Body of pancreas (tissue), 4 donors: ENCODE results near the gene DLGAP1. TPM values are rescaled to one million over a fixed set of nuclear protein-coding genes. Genes with fewer than 3 reads are reported as not detected.

Source experiments
- ATAC-seq: fragments of 150-250 bp; one replicate; pipeline ENCODE4 v1.9.1; 2016
- DNase-seq, 4 donors: peaks; one replicate each; pipeline ENCODE4 v3.0.0-alpha.2; 2019
- H3K27ac ChIP-seq, 4 donors: fragments of 200-600 bp; sonication (generic); 1 replicate in 3 of 4; 2 replicates in 1 of 4; pipeline versions ENCODE4 v1.5.1 to v1.6.1; 2016 to 2019; ENCODE audit warnings: mild to moderate bottlenecking in 1 of 4, mixed read lengths in 1 of 4, moderate library complexity in 1 of 4
- H3K27me3 ChIP-seq, 2 donors: fragments of 200-600 bp; sonication (generic); one replicate each; pipeline ENCODE4 v1.6.0; 2016; ENCODE audit warnings: mild to moderate bottlenecking in 1 of 2
- H3K36me3 ChIP-seq, 2 donors: fragments of 200-600 bp; sonication (generic); replicated peaks in 1 of 2; 2 replicates each; pipeline ENCODE4 v1.5.1; 2016; ENCODE audit warnings: low read depth in 2 of 2; ENCODE audit not compliant: insufficient read depth in 1 of 2
- H3K4me1 ChIP-seq: fragments of 200-600 bp; sonication (generic); one replicate; pipeline ENCODE4 v1.6.0; 2016
- H3K4me3 ChIP-seq, 2 donors: fragments of 200-600 bp; sonication (generic); 1 replicate in 1 of 2; 2 replicates in 1 of 2; pipeline ENCODE4 v1.5.1; 2016 to 2019
- H3K9me3 ChIP-seq, 3 donors: fragments of 200-600 bp; sonication (generic); 1 replicate in 2 of 3; 2 replicates in 1 of 3; pipeline ENCODE4 v1.5.1; 2016
- POLR2A ChIP-seq, 3 donors: fragments of 450-650 bp; IDR thresholded peaks; one replicate each; pipeline ENCODE4 v1.6.1; 2016; ENCODE audit warnings: antibody characterized with exemption in 3 of 3, mild to moderate bottlenecking in 2 of 3
- WGBS, 2 donors: methylation state at CpG; one replicate each; pipeline ENCODE4 v1.1.5; 2017; 5-methylcytosine and 5-hydroxymethylcytosine counted together
- intact Hi-C: fragments of 100-400 bp; cut with DNase I; formaldehyde crosslinking; loops from one replicate; pipeline ENCODE4 v1.15.1; 2023
- total RNA-seq, 2 donors: library from RNA; depleted of rRNA; stranded (reverse); fragments of >200 nt; gene quantifications; one replicate each; pipeline ENCODE4 v1.1.0, GENCODE V29; 2016
- TF ChIP-seq, protein P1 (sequence below), 7 experiments: fragments of 450-650 bp in 4 of 7; fragments of 200-600 bp in 3 of 7; sonication (generic) in 3 of 7; IDR thresholded peaks; one replicate each; pipeline ENCODE4 v1.5.1; 2016 to 2019; ENCODE audit warnings: antibody characterized with exemption in 7 of 7

Gene DLGAP1
- total RNA-seq, 2 donors from 2014 or later, result 0.52 to 7.9 TPM

DNA sequence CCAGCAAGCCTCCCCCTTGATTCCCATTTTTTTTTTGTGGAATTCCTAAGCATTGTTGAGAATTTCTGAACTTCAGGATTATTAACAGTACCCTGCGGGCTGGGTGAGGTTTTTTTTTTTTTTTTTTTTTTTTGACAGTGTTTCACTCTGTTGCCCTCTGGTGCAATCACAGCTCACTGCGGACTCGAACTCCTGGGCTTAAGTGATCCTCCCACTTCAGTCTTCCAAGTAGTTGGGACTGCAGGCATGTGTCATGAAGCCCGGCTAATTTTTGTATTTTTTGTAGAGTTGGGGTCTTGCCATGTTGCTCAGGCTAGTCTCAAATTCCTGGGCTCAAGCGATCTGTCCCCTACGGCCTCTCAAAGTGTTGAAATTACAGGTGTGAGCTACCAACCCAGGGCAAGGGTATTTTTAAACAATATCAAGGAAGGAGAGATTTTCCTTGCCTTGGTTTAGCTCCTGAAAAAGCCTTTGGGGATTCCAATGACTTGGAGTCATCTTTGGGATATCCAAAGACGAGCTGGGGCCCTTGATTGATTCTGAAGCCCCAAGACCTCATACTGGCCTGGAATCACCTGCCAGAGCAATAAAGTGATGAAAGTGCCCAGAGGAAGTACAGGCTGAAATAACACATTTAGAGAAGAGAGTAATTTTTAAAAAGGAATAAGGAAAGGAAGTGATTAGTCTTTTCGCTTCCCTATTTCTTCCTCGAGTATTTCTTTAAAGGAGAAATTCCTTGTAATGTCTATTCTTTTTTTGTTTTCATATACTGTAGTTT lies 764.9 kb downstream of the DLGAP1 start:
- no peak for DNase-seq
- Histone ChIP-seq H3K27me3 (no peaks in the 10 kb centered on the region), H3K4me3 (no peak overlapping the region), H3K27ac (no peak overlapping the region), H3K9me3 (no peaks in the 10 kb centered on the region), H3K36me3 (no peaks in the 10 kb centered on the region), H3K4me1 (peaks cover 3% of the 10 kb centered on the region)
- intact Hi-C loops, result no loop called here
- no peak for ATAC-seq
- WGBS, 2 donors, result 81 to 85% methylated on average over 9 of the region's 9 CpGs
- TF ChIP-seq POLR2A (IDR thresholded peaks at IDR 0.05), result no peak
- TF ChIP-seq, protein P1, sequence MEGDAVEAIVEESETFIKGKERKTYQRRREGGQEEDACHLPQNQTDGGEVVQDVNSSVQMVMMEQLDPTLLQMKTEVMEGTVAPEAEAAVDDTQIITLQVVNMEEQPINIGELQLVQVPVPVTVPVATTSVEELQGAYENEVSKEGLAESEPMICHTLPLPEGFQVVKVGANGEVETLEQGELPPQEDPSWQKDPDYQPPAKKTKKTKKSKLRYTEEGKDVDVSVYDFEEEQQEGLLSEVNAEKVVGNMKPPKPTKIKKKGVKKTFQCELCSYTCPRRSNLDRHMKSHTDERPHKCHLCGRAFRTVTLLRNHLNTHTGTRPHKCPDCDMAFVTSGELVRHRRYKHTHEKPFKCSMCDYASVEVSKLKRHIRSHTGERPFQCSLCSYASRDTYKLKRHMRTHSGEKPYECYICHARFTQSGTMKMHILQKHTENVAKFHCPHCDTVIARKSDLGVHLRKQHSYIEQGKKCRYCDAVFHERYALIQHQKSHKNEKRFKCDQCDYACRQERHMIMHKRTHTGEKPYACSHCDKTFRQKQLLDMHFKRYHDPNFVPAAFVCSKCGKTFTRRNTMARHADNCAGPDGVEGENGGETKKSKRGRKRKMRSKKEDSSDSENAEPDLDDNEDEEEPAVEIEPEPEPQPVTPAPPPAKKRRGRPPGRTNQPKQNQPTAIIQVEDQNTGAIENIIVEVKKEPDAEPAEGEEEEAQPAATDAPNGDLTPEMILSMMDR (IDR thresholded peaks at IDR 0.05), result no peak

DNA sequence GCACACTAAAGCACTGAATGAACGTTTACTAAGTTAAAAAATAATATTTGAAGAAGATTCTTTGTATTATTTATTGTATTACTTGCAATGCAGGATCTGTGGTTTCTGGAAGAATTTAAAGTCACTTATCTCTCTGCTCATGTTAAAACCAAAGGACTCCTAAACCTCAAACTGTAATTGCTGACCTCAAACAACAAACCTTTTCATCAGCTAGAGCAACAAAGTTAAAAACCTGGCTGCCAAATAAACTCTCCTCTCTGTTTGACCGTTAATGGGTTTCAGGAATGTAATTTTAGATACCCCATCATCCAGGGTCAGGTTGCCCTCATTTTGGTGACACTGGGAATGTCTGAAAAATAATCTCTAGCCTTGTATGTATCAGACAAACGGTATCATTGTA lies 766.0 kb downstream of the DLGAP1 start:
- H3K4me1 ChIP-seq, result peaks cover 3% of the 10 kb centered on the region
- H3K36me3 ChIP-seq, result no peaks in the 10 kb centered on the region
- no peak for TF ChIP-seq POLR2A (IDR thresholded peaks at IDR 0.05)
- TF ChIP-seq, protein P1 (IDR thresholded peaks at IDR 0.05), result no peak
- intact Hi-C loops, result no loop called here
- no peaks in the 10 kb centered on the region for H3K27me3 ChIP-seq
- ATAC-seq (no peak), DNase-seq (no peak)
- WGBS, 2 donors, result 27 to 28% methylated on average over 3 of the region's 3 CpGs
- no peak overlapping the region for H3K27ac ChIP-seq
- H3K4me3 ChIP-seq, result no peak overlapping the region
- no peaks in the 10 kb centered on the region for H3K9me3 ChIP-seq

DNA sequence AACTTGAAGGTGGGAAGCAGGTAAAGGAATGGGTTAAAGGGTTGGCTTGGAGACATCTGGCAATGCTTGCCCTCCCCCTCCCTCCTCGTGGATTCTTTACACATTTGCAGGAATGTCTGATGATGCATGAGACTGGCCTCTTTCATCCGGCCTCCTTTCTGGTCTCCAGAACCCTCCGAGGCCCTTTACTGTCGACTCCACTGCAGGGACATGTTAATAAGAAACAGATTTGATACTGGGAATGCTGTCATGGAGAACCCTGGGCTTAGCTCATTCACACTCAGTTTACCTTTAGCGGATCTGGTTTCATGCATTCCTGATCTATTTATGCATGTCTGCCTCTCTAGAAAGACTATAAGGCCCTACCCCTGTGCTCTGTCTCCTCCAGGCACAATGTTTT lies 766.4 kb downstream of the DLGAP1 start:
- TF ChIP-seq, protein P1 (IDR thresholded peaks at IDR 0.05), result no peak
- TF ChIP-seq POLR2A (IDR thresholded peaks at IDR 0.05), result no peak
- Histone ChIP-seq H3K27ac (no peak overlapping the region), H3K4me1 (peaks cover 3% of the 10 kb centered on the region), H3K4me3 (no peak overlapping the region), H3K9me3 (no peaks in the 10 kb centered on the region), H3K36me3 (no peaks in the 10 kb centered on the region), H3K27me3 (no peaks in the 10 kb centered on the region)
- no peak for ATAC-seq
- intact Hi-C loops, result no loop called here
- DNase-seq, result no peak
- WGBS, 2 donors, result 39 to 44% methylated on average over 5 of the region's 5 CpGs

DNA sequence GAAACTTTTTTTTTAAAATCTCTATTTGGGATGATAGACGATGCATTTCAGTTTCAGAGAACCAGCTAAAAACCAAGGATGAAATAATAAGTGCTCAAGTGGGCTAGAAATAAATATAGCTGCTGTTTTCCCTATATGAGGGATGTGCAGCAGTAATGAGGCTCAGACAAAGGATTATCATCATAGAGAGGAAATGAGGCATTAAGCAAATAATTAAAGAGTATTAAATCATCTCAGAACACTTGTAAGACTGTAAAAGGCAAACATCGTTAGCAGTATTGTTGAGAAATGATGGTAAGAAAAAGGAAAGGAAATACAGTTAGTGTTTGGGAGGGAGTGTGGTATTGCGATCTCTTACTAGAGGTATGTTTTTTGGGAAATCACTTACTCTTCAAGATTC lies 771.6 kb downstream of the DLGAP1 start:
- Histone ChIP-seq H3K27me3 (no peaks in the 10 kb centered on the region), H3K36me3 (no peaks in the 10 kb centered on the region), H3K9me3 (no peaks in the 10 kb centered on the region), H3K4me3 (no peak overlapping the region), H3K27ac (no peak overlapping the region), H3K4me1 (no peaks in the 10 kb centered on the region)
- no peak for TF ChIP-seq POLR2A (IDR thresholded peaks at IDR 0.05)
- TF ChIP-seq, protein P1 (IDR thresholded peaks at IDR 0.05), result no peak
- no peak for ATAC-seq
- WGBS, 2 donors, result 60 to 71% methylated on average over 3 of the region's 3 CpGs
- DNase-seq, result no peak
- intact Hi-C loops, result no loop called here

DNA sequence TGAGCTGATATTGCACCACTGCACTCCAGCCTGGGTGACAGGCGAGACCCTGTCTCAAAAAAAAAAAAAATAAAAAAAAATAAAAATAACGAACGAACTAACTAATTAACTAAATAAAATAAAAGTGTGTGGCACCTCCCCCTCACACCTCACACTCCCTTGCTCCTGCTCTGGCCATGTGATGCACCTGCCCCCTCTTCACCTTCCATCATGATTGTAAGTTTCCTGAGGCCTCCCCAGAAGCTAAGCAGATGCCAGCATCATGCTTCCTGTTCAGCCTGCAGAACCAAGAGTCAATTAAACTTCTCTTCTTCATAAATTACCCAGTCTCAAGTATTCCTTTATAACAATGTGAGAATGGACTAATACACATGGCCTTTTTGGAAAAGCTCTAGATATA lies 773.0 kb downstream of the DLGAP1 start:
- no peak for TF ChIP-seq POLR2A (IDR thresholded peaks at IDR 0.05)
- TF ChIP-seq, protein P1 (IDR thresholded peaks at IDR 0.05), result no peak
- DNase-seq (no peak), ATAC-seq (no peak)
- H3K27me3 ChIP-seq, result no peaks in the 10 kb centered on the region
- H3K4me1 ChIP-seq, result no peaks in the 10 kb centered on the region
- intact Hi-C loops, result no loop called here
- no peak overlapping the region for H3K27ac ChIP-seq
- no peak overlapping the region for H3K4me3 ChIP-seq
- no peaks in the 10 kb centered on the region for H3K36me3 ChIP-seq
- no peaks in the 10 kb centered on the region for H3K9me3 ChIP-seq
- WGBS, 2 donors, result 86 to 98% methylated on average over 3 of the region's 3 CpGs
